VCaP (cell line): ENCODE measurements around the gene ABL1.
A peak's percentile ranks its signal among the peaks of the same experiment; 100 is the strongest.

Source experiments
- H3K27ac ChIP-seq: fragments of 450-650 bp; 2 replicates; pipeline ENCODE4 v1.5.1; 2017
- CTCF ChIP-seq: fragments of 450-650 bp; conservative IDR thresholded peaks from 2 replicates; pipeline ENCODE4 v1.5.1; 2017; ENCODE audit warnings: mild to moderate bottlenecking, moderate library complexity

The ABL1 gene

GRCh38 chr9:130895038-130895437 lies 60.0 kb downstream of the ABL1 start:
- no peak for TF ChIP-seq CTCF
- peak overlapping the region; percentile 91 for H3K27ac ChIP-seq

GRCh38 chr9:130895481-130896232 lies 60.6 kb downstream of the ABL1 start:
- H3K27ac ChIP-seq: peak overlapping the region; percentile 91
- no peak for TF ChIP-seq CTCF

GRCh38 chr9:130896233-130897014 lies 61.4 kb downstream of the ABL1 start, which contains the start of gene QRFP:
TSS of gene QRFP (minus strand) at chr9:130896812. CDS start at chr9:130893838, 2,974 bp downstream.
- TF ChIP-seq CTCF: no peak
- H3K27ac ChIP-seq: peak within 1 kb of the TSS; percentile 91

GRCh38 chr9:130897105-130897751 lies 62.2 kb downstream of the ABL1 start:
- no peak overlapping the region for H3K27ac ChIP-seq
- no peak for TF ChIP-seq CTCF

- TF ChIP-seq CTCF: no peak
- no peak overlapping the region for H3K27ac ChIP-seq
These were observed 62.9 kb downstream of the ABL1 start for GRCh38 chr9:130897848-130898551.

- TF ChIP-seq CTCF: no peak
- H3K27ac ChIP-seq: no peak overlapping the region
These were observed 63.4 kb downstream of the ABL1 start for GRCh38 chr9:130898552-130898852.
